PC-3 (cell line): ENCODE results near the gene CYP39A1. TPM values are rescaled to one million over a fixed set of nuclear protein-coding genes. Genes with fewer than 3 reads are reported as not detected.

Experiments used
- ATAC-seq: fragments of 200-7000 bp; cut with Tn5 transposase; 2 replicates; pipeline ENCODE4 v1.9.1; 2020; ENCODE audit warnings: mild to moderate bottlenecking, moderate library complexity
- BruUV-seq: library from RNA; stranded (reverse); fragments of 400-500 nt; replicated peaks from 2 replicates; lab custom pipeline; 2021; lab: Mats Ljungman, UMichigan
- CTCF ChIA-PET: fragments of 300-600 bp; sonication (Branson Sonifier 250); formaldehyde crosslinking; loops from one replicate; lab custom pipeline; 2022; ENCODE audit warnings: antibody characterized with exemption; lab: Charles Lee
- POLR2A ChIA-PET: fragments of 300-600 bp; sonication (Branson Sonifier 250); formaldehyde crosslinking; loops from one replicate; lab custom pipeline; 2022; ENCODE audit warnings: antibody characterized with exemption; ENCODE audit not compliant: unreplicated experiment; lab: Charles Lee
- DNase-seq: peaks from one replicate; pipeline ENCODE4 v3.0.0-alpha.2; 2015
- H2AFZ ChIP-seq: fragments of 300-600 bp; sonication (generic); 2 replicates; pipeline ENCODE4 v1.6.0; 2016; ENCODE audit warnings: antibody characterized with exemption, low read length
- H3F3A ChIP-seq: fragments of 300-600 bp; sonication (generic); one replicate; pipeline ENCODE4 v1.6.0; 2017; ENCODE audit warnings: antibody characterized with exemption, low read length, control low read depth, mild to moderate bottlenecking; ENCODE audit not compliant: unreplicated experiment
- H3K27ac ChIP-seq: fragments of 300-600 bp; sonication (generic); 2 replicates; pipeline ENCODE4 v1.5.1; 2016; ENCODE audit warnings: mild to moderate bottlenecking, low read length
- H3K27me3 ChIP-seq: fragments of 300-600 bp; sonication (generic); 2 replicates; pipeline ENCODE4 v1.6.1; 2016; ENCODE audit warnings: low read length, mixed read lengths
- H3K36me3 ChIP-seq: fragments of 300-600 bp; sonication (generic); 2 replicates; pipeline ENCODE4 v1.6.1; 2016; ENCODE audit warnings: low read depth, mixed run types, low read length, mixed read lengths
- H3K4me1 ChIP-seq: fragments of 300-600 bp; sonication (generic); 2 replicates; pipeline ENCODE4 v1.5.1; 2016; ENCODE audit warnings: low read length; ENCODE audit not compliant: insufficient read depth
- H3K4me2 ChIP-seq: fragments of 300-600 bp; sonication (generic); 2 replicates; pipeline ENCODE4 v1.6.0; 2016; ENCODE audit warnings: low read length
- H3K4me3 ChIP-seq: fragments of 300-600 bp; sonication (generic); 2 replicates; pipeline ENCODE4 v1.5.1; 2016; ENCODE audit warnings: mild to moderate bottlenecking, low read length, mixed read lengths
- H3K79me2 ChIP-seq: fragments of 300-600 bp; sonication (generic); 2 replicates; pipeline ENCODE4 v1.6.1; 2017; ENCODE audit warnings: low read length, mixed read lengths
- H3K9ac ChIP-seq: fragments of 300-600 bp; sonication (generic); 2 replicates; pipeline ENCODE4 v1.6.0; 2016; ENCODE audit warnings: mild to moderate bottlenecking, low read length
- H3K9me2 ChIP-seq: fragments of 300-600 bp; sonication (generic); replicated peaks from 2 replicates; pipeline ENCODE4 v1.6.1; 2016; ENCODE audit warnings: mixed run types, low read length, mixed read lengths
- H3K9me3 ChIP-seq: fragments of 300-600 bp; sonication (generic); 2 replicates; pipeline ENCODE4 v1.6.1; 2016; ENCODE audit warnings: low read length, mixed read lengths
- H4K20me1 ChIP-seq: fragments of 300-600 bp; sonication (generic); 2 replicates; pipeline ENCODE4 v1.6.1; 2016; ENCODE audit warnings: low read length, mixed read lengths
- CTCF ChIP-seq: fragments of 300-600 bp; sonication (generic); conservative IDR thresholded peaks from 2 replicates; pipeline ENCODE4 v1.5.1; 2017; ENCODE audit warnings: antibody characterized with exemption, low read depth, mild to moderate bottlenecking, low read length
- EZH2 ChIP-seq: fragments of 300-600 bp; sonication (generic); IDR thresholded peaks from one replicate; pipeline ENCODE4 v1.6.1; 2017; ENCODE audit warnings: antibody characterized with exemption, mild to moderate bottlenecking, low read length; ENCODE audit not compliant: unreplicated experiment
- EZH2phosphoT487 ChIP-seq: fragments of 300-600 bp; sonication (generic); IDR thresholded peaks from 2 replicates; pipeline ENCODE4 v1.6.1; 2018; ENCODE audit warnings: mild to moderate bottlenecking, antibody characterized with exemption, low read length, borderline replicate concordance
- intact Hi-C: fragments of 100-400 bp; cut with micrococcal nuclease; formaldehyde crosslinking; loops from 2 replicates; pipeline ENCODE4 v1.9.0; 2023
- total RNA-seq: library from RNA; depleted of rRNA; stranded (reverse); fragments of >200 nt; gene quantifications from 2 replicates; pipeline ENCODE4 v1.2.3, GENCODE V29; 2014

CYP39A1 gene
- total RNA-seq, 1 experiment from 2014 or later: 0.66 TPM

GRCh38 chr6:46504242-46504641 is 148.4 kb downstream of the CYP39A1 start:
- DNase-seq (no peak), ATAC-seq (no peak)
- Histone ChIP-seq H3K9ac (no peak overlapping the region), H3K4me1 (no peaks in the 10 kb centered on the region), H3F3A (no peaks in the 10 kb centered on the region), H2AFZ (no peak overlapping the region), H3K4me3 (no peak overlapping the region), H3K9me3 (no peaks in the 10 kb centered on the region), H3K36me3 (no peaks in the 10 kb centered on the region), H3K27ac (no peak overlapping the region), H3K9me2 (no peaks in the 10 kb centered on the region), H4K20me1 (no peaks in the 10 kb centered on the region), H3K79me2 (no peaks in the 10 kb centered on the region), H3K27me3 (peaks cover 36% of the 10 kb centered on the region), H3K4me2 (no peak overlapping the region)
- ChIA-PET POLR2A (no interaction called here), CTCF (no interaction called here)
- intact Hi-C loops: no loop called here
- BruUV-seq: no TSS peak
- TF ChIP-seq EZH2phosphoT487: no peak
- no peak for TF ChIP-seq CTCF

DNA sequence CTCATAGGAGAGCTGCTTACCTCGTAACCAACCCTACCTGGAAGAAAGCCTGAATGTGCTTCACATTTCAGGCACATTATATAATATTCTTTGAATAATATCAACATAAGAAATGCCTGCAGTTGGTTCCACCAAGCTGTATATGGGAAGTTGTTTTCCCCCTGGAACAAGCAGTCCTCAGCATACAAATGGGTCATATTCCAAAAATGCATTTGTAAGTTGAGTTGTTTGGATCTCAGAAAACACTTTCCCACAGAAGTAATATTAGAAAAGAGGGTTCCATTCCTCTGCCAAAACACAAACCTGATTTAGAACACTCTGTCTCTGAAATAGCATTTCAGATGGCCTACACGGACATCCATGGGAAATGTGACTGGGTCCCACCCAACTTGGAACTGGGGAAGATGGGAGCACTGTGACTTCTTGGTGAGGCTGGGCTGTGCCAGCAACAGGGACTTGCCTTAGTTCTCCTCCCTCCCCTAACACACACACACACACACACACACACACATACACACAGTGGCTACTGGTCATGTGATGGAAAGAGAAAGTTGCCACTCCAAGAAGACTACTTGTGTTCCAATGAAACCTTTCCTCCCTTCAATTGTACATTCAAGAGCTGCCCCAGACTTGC is 150.0 kb downstream of the CYP39A1 start:
- no peak overlapping the region for H3K27ac ChIP-seq
- H3K4me1 ChIP-seq: no peaks in the 10 kb centered on the region
- H3K79me2 ChIP-seq: no peaks in the 10 kb centered on the region
- H4K20me1 ChIP-seq: no peaks in the 10 kb centered on the region
- no peak overlapping the region for H3K4me2 ChIP-seq
- ATAC-seq: no peak
- no peak for DNase-seq
- H3K36me3 ChIP-seq: no peaks in the 10 kb centered on the region
- H3F3A ChIP-seq: no peaks in the 10 kb centered on the region
- intact Hi-C loops: no loop called here
- H3K9me3 ChIP-seq: no peaks in the 10 kb centered on the region
- CTCF ChIA-PET: no interaction called here
- peaks cover 30% of the 10 kb centered on the region for H3K27me3 ChIP-seq
- POLR2A ChIA-PET: no interaction called here
- no peaks in the 10 kb centered on the region for H3K9me2 ChIP-seq
- no peak overlapping the region for H3K4me3 ChIP-seq
- no TSS peak for BruUV-seq
- H2AFZ ChIP-seq: no peak overlapping the region
- no peak for TF ChIP-seq EZH2
- TF ChIP-seq EZH2phosphoT487: no peak
- no peak for TF ChIP-seq CTCF
- no peak overlapping the region for H3K9ac ChIP-seq
